CD4-positive, alpha-beta T cell treated with Interleukin-10 for 1 hour (primary cell): ENCODE measurements around the gene KIAA1549.
A peak's percentile ranks its signal among the peaks of the same experiment; 100 is the strongest.

Experiments
- DNase-seq: peaks from one replicate; pipeline ENCODE4 v3.0.0-alpha.2; 2020

Gene KIAA1549

DNA sequence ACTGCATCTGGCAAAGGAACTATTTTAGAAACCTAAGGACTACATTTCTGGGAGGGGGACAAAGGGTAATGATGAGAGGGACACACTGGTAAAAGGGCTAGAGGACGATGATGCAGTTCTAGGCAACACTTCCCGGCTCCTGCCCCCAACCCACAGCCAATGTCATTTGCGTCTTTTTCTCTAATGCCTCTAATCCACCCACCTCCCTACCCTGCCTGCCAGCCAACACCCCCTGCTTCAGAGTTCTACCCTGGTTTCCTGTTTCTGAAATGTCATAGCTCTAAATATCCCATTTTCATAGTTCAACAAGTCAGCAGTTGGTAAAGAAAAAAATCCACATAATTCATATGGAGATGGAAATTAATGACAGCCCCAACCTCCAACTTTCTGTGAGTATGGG lies 79.0 kb downstream of the KIAA1549 start:
- no peak for DNase-seq

DNA sequence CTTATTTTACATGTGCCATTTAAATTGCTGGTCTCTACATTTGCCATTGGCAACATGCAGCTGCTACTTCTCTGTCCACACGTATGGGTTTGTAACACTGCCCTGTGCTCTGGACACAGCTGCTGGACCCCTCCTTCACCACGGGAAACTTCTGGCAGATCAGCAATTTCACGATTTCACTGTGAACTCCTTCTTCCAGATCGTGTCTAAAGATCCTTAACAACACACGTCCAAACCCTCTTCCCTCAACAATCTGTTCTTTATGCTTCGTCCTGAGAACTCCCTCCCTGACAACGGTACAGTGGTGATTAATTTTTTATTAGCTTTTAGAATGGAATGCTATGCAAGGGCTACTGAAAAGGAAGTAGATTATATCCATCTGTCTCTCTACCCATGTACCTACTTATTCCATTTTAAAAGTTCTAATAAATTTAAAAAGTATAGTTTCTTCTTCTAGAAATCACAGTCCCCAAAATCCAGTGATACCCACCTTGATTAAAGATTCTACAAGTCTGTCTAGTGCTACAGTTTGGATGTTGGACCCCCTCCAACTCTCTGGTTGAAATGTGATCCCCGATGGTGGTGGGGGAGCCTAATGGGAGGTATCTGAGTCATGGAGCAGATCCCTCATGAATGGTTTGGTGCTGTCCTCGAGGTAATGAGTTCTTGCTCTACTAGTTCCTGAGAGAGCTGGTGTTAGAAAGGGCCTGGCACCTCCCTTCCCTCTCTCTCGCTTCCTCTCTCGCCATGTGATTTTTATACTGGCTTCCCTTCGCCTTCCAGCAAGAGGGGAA lies 81.0 kb downstream of the KIAA1549 start:
- DNase-seq, result no peak

DNA sequence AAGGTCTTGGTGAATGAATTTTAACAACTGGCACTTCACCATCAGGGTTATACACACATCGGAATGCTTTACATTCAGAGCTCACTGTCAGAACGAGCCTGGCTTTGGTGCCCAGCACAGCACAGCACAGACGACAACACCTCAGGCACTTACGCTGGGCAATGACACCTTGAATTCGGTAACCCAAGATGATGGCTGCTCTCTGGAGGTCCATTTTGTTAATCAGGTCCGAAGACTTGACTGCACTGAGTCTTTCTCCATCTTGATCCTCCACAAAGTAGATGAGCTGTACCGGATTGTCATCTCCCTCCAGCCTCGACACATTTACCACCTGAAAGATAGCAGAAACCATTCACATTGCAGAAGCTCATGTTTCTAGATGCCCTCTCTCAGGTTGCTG lies 82.4 kb downstream of the KIAA1549 start:
- DNase-seq, result no peak

DNA sequence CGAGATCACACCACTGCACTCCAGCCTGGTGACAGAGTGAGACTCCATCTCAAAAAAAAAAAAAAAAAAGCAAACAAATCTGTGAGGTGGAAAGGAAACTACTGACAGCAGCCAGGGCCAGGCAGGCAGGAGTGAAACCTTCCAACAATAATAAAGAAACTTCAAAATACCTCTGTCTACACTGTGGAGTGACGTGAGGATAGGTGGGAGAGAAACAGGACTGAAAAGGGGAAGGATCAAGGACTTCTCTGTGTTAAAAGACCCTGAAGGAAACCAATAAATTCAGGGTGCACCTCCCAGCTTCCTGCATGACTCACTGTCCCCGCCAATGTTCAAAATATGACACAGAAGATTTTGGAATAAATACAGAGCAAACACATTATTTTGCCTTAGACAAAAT lies 82.9 kb downstream of the KIAA1549 start:
- peak; percentile 12 for DNase-seq

DNA sequence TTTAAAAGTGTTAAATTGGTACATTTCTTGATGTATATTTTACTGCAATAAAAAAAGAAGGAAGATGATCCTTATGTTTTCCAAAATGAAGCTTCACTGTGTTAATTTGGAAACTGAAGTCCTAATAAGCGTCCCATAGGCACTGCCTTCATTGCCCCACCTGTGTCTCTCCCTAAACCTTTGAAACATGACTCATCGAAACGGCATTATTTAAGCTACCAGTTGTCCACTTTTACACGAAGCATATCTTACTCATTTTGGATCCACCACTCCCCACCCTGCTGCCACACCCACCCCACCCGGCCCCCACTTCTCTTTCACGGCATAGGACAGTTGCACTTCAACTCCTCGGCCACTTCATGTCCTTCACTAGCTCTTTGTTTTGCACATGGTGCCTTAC lies 85.5 kb downstream of the KIAA1549 start:
- DNase-seq, result no peak

DNA sequence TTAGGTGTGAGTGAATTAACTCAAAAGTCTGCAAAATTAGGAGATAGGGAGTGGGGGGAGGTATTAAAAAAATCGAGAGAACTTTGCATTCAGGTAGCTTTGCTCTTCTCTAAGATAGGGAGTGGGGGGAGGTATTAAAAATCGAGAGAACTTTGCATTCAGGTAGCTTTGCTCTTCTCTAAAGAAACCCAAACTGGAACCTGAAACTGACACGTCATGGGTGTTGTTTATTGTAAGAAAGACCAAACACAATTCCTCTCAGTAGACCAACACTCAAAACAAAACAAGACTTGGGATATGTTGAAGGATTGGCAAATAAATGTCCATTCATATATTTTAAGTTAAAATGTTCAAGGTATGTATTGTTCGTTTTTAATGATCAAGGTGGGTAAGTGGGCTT lies 87.9 kb downstream of the KIAA1549 start:
- DNase-seq, result no peak

DNA sequence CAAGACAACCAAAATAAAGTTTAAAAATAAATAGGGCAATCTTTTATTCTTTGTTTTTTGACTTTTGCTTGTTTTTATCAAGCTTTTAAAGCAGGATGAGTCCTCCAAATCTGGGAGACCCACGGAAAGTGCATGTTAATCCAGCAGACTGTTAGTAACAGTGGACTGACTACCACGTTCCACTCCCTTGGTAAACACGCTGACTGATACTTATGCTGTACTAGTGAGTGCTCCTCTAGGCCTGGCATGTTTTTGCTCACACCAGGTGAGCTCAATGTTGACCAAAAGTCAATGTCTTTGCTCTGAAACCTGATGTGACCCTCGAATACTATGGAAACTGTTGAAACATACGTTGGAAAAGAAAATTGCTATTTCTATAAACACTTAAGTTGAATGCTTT lies 88.4 kb downstream of the KIAA1549 start:
- DNase-seq, result no peak

DNA sequence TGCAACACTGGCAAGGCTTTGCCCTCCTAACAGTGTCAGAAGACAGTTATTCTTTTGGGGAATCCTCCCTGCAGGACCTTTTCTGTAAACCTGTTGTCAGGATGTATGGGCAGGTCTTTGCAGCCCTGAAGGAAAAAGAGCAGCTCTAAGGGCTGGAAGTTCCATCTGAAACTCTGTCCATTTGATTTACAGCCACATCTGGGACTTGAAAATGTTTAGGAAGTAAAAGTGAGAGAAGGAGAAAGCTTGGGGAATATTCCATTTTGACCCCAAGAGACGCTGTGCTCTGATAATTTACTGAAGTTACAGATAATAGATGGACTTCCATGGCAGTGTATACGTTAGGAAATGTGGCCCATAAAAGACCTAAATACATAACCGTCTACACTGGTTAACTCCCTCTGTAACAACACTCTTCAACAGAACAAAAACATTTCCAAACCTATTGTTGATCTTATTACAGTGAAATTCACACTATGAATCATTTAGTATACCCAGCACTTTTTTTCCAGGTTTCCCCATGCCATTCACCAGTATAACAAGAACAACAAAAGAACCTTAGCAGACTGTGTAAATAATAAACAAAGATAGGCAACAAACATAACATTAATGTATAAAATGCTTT lies 89.1 kb downstream of the KIAA1549 start:
- DNase-seq, result no peak

DNA sequence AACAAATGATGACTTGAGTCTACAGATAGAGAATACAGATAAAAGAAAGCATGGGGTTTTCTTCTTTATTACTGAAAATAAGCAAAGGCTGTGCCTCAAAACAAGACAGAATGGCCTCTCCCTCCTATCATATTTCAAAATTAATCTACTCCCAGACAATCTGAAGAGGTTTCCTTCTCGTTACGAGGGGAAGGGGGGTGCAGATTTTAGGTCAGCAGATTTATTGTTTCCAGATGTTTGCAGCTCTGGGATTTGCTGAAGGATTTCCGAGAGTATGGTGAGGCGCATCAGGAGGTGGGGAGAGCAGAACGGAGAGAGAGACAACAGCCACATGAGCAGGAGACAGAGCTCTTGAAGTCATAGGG lies 89.8 kb downstream of the KIAA1549 start:
- no peak for DNase-seq

DNA sequence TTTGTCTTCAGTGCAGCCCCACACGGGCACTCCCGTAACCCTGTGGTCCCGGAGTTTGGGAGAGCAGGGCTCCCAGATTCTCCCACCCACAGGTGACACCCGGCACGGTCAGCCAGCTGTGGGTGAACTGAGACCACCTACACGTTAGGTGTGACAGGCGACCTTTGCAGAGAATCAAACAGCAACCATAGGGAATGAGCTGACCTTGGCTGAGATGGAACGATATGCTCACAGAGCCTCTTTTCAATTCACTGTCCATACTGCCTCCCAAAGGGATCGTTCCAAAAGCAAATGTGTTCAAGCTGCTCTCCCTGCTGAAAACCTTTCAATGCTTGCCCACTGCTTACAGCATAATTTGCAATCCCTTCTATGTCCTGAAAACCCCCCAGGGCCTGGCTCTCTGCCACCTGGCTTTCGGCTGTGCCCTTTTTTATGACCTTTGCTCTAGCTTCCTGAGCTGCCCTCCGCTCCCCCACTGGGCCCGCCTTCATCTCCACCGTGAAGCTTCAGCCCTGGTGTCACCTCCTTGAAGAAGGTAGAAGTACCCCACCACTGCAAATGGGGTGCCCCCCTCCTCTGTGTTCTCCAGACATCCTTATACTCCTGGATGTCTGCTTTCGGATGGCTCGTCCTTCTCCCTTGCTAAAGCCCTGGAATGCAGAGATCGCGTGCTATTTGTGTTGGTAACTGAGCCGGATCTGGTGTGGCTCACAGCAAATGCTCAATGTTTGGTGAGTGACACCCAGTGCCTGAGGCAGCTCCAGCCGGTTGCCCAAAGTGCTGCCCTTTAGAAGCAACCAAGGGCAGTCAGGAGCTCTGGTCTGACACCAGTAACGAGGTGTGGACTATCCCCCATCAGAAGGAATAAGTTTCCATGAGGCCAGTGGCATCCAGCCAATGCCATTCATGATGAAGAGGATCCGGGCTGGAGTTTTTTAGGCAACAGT lies 90.4 kb downstream of the KIAA1549 start:
- no peak for DNase-seq

DNA sequence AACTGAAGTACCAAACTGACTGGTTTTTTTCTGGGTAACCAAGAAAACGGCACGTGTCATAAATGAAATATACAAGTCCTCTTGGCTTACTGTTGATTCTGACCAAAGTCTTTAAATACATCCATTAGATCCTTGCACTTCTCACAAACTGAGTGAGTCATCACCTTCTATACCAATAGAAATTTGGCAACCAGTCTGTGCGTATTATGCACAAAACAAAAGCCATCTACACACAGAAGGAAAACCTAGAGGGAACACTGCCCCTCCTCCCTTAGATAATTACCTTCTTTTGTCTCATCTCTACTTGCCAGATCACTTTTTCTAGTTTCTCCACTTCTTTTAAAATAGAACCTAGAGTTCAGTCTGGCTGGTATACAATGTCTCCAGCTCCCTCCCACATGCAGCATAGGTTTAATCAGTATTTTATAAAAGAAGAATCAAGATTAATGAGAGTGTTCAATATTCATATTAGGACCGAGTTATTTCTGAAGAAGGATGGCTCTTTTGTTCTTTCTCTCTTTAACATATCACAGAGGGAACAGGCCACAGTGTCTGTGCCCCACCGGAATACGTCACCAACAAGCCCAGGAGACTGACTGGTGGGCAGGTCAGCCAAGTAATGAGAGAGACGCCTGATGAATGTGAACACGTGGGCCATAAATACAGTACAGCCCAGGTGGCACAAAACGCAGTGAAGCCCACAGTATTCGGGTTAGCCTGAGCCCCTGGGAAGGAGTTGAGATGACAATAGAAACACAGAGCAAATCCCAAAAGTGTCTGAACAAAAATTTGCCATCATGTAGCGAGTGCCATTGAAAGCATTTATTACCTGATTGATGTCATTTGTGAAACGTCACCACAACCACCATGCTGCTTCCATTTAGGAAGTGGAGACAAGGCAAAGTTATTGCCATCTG lies 91.3 kb downstream of the KIAA1549 start:
- DNase-seq, result no peak

DNA sequence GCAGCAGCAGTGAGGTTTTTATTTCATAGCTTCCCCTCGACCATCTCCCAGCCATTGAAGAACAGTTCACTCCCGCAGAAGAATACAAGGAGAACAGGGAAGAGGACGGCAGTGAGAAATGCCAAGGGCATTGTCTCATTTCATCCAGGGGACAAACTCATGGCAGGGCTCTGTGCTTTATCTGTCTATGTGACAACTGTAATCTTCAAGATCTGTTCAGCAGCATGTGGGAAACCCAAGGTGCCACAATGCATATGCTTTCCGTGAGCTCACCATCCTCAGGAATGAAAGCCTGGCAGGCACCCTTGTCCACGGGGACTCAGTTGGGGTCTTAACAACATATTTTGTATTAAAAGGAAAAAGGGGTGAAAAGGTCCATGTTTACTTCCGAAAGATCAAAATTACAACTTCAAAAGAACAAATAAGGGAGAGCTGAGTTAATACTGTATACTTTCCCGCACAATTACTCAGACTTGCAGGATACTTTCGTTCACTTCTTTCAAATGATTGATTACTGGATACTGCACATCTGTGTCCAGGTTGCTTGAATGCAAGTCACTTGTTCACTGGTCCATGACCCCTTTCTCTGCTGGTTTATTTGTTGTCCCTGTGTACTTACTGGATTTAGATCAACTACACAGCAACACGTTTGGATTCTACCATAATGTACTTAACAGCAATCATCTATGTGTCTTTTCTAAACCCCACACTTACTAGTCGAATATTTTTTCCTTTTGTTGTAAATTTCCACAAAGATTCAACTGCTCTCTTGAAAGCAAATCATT lies 93.1 kb downstream of the KIAA1549 start:
- DNase-seq, result no peak

DNA sequence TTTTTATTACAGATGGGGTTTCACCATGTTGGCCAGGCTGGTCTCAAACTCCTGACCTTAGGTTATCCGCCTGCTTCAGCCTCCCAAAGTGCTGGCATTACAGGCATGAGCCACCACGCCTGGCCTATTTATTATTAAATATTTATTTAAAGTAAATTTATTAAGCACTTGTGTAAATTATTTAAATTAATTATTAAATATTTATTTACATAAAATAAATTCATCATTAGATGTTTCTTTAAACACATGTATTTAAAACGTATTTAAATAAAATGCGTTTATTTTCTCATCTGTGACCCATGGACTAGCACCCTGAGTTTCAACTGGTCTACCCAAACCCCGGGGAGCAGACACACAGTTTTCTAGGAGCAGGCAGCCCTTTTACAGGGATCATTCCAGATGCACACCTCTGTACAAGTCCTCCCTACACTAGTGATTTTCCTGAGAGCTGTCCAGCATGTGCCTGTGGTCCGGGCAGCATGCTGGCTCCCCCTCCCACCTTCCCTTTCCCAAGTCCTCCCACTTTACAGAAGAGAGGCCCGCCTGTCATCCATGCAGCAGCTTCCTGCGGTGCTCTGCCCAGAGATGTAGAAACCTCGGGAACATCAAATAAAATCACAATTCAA lies 94.0 kb downstream of the KIAA1549 start:
- no peak for DNase-seq

DNA sequence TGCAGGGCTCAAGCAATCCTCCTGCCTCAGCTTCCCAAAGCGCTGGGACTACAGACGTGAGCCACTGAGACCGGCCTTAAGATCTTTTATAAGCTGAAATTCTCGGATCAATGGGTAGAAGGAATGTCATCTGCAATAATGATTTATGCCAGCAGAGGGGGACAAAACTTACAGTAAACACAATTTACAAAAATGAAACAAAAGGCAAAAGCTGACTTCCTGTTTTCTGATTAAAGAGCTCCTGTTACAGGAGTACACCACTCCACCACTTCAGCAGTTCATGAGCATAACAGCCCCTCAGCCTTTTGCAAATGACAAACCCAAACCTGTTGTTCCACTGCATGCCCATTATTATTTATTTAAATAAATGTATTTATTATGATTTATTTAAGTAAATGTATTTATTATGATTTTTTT lies 94.7 kb downstream of the KIAA1549 start:
- peak; percentile 82 for DNase-seq

DNA sequence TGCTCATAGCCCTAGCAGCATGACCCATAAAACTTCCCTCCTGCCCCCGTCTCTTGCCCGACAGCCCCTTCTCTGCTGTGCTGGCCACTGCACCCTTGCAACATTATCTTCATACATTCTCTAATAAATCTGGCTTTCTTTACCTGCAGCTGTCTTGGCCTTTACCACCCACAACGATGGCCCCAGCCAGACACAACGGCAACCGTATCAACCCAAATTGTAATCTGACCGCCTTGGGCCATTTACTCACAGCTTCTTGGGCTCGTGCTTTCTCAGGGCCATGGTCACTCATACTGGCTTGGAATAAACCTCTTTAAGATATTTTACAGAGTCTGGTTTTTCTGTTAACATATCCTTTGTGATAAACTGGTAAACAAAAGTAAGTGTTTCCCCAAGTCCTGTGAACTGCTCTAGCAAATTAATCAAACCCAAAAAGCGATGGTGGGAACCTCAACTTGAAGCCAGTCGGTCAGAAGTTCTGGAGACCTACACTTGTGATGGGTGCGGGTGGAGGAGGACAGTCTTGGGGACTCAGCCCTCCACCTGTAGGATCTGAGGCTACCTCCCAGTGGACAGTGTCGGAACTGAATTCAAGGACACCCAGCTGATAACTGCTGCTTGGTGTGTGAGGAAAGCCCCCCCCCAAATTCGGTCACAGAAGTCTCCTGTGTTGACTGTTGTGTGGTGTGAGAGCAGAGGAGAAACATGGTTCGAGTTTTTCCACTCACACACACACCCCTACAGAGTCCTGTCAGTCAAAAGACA lies 95.6 kb downstream of the KIAA1549 start:
- DNase-seq, result no peak

DNA sequence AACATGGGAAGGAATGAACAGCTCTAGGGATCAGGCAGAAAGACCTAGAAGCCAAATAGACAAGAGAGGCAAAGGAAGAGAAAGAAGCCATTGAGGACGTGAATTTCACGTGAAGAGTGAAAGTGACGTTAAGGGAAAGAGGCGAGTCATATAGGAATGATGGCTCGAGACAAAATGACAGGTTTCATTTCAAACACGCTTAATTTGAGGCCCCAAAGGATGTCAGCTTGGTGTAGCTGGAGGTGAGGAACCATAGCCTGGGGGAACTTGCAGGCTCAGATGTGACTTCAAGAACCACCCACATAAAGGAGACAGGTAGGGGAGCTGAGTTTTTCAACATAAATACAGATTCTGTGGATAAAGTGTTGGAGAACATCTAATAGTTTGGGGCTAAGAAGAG lies 98.9 kb downstream of the KIAA1549 start:
- DNase-seq, result no peak

DNA sequence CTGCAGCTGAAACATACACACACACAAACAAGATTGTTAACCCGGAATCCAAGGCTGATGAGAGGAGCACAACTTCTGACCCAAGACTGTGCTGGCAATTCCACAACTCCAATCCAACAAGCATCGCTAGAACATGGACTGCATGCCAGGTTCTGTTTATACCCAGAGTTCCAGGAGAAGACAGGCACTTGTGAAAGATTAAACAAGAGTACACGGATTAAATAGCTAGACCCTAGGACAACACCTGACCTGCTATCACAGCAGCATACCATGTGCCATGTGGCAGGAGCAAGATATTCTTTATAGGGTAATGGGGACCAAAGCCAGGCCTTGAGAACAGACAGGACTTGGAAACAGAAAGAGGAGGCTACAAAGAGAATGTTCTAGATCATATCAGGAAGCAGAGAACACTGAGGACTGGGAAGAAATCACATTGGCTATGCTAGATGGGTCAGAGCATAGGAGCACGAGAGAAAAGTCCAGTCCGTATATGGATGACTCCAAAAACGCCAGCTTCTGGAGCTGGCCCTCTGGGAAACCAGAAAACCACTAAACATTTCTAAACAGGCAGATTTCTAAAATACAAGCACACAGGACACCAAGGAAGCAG lies 99.5 kb downstream of the KIAA1549 start:
- DNase-seq, result no peak

DNA sequence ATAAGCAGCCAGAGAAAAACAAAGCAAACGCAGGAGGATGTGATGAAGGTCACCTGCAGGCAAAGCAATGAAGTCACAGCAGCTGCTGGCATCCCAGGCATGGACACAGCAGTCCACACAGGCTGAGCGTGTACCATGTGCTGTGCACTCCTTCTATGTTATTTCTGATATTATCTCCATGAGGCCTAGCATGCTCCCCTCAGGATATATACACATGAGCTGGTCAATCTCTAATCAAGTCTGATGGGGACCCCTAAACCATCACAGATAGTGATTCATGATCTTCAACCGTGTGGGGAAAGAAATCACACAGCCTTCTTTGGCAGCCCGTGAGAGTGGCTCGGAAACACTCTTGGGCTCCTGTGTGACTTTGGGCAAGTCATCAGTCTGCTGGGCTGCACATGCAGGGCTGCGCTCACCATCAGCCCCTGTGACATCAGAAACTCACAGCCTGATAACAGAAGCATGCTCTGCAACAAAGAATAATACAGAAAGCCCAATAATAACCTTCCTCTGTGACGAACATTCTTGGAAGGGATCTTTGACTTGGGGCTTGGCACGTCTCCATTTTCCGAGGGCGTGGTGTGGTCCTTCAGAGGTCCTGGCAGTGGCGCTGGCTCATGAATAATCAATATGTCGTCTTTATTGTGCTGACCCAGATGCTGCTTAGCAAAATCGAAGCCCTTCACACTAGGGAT lies 100.2 kb downstream of the KIAA1549 start:
- DNase-seq, result no peak

DNA sequence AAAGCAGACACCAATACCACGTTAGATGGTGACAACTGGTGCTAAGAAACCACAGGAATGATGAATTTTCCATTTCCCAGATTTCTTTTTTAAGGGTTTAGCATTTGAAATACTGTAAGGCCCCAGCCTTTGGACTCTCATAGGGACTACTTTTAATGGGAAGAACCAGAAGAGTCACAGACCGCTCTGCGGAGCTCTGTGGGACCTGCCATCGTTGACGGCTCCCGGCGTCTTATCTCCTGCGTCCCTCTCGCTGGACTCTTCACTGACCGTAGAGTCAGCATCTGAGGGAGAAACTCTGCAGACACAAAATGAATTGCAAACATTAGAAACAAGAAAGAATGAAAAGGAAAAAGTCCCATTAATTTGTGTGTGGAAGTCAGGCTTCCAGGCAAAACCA lies 101.8 kb downstream of the KIAA1549 start:
- DNase-seq, result no peak
